Hippocampal formation (tissue), 2 donors: Measurements from ENCODE around the gene GOLPH3.
"Not testable (repeated sequence)": the region's sequence is repeated elsewhere in the genome, so short reads cannot be mapped to it uniquely, and the experiment has no call there.

Experiments used
- DNase-seq, 2 donors: peaks; one replicate each; lab custom pipeline; 2025; lab: John Stamatoyannopoulos, UW

The GOLPH3 gene

GRCh38 chr5:32135086-32135485 lies 39.0 kb downstream of the GOLPH3 start:
- no peak for DNase-seq

- no peak for DNase-seq
These were observed 41.4 kb downstream of the GOLPH3 start for GRCh38 chr5:32132757-32133156.

DNA sequence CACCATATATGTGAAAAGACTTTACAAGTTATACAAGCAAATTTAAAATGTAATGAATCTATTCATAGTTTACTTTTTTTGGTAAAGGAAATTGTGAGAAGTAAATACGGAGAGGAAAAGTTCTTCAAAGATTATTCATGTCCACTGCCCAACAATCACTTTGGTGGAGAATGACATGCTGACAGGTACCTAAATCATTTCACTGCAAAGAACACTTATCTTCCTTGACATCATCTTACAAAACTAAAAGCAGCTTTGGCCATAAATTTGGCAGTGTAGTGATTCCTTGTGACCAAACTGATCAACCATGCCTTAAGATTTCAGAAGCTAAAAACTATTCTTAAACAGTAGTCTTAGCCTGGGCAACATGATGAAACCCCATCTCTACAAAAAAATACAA lies 42.5 kb downstream of the GOLPH3 start:
- no peak for DNase-seq

- DNase-seq: no peak
These were observed 43.3 kb downstream of the GOLPH3 start for GRCh38 chr5:32130865-32131264.

GRCh38 chr5:32129074-32129598 lies 45.0 kb downstream of the GOLPH3 start:
- DNase-seq: no peak

GRCh38 chr5:32127711-32128110 lies 46.4 kb downstream of the GOLPH3 start:
- DNase-seq: no peak

- no peak for DNase-seq
These were observed 47.4 kb downstream of the GOLPH3 start for GRCh38 chr5:32126691-32127090.

GRCh38 chr5:32123889-32124676 lies 50.0 kb downstream of the GOLPH3 start:
- DNase-seq: no peak

DNA sequence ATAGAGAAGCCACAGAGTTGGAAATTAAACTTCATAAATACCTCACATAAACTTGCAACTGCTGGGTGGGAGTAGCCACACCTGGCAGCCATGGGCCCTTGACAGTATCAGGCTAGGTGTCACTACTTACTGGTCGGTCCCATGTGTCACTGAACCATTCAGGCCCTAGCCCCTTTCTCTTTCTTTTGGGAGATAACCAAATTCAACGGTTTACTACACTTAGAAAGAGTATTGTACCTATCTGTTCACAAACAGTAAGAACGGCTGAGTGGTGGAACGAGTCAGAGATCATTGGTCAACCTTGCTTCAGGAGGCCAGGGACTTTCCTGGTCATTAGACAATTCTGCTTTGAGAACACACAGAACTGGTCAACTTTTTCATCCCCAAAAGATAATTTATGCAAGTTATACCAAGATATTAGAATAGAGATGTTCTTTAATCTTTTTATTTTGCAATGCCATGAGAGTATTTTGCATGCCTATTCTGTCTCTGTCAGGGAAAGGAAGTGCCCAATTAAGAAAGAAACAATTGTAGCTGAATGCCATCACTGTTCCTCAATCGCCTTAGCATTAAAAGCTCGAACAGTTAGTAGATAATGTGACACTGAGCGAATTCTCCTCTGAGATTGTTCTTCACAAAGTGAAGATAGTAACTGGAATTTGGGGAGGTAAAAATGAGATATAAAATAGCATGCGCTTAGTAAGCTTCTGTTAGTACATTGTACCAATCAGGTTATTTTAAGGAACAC lies 50.9 kb downstream of the GOLPH3 start:
- DNase-seq: no peak

GRCh38 chr5:32118922-32119321 lies 55.2 kb downstream of the GOLPH3 start:
- DNase-seq: not testable (repeated sequence)

DNA sequence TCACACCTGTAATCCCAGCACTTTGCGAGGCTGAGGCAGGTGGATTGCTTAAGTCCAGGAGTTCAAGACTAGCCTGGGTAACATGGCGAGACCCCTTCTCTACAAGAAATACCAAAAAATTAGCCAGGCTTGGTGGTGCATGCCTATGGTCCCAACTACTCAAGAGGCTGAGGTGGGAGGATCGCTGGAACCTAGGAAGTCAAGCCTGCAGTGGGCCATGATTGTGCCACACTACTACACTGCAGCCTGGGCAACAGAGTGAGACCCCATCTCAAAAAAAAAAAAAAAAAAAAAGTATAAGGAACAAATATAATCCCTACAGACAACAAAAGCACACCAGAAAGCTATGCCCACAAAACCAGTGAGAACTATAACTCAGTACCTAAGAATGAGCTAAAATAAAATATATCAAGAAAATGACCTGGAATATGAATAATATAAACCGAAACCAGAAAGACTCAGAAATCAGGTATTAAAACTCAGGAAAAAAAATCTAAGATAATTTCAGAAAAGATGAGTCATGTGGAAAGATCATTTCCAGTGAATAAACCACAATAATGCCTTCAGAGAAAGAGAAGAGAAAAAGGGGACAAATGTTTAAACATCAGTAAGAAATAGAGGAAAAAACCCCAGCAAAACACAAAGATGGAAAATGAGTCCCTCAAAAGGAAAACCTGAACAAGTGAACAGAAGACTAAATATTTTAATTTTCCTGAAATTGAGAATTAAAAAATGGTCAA lies 57.4 kb downstream of the GOLPH3 start:
- DNase-seq: no peak

DNA sequence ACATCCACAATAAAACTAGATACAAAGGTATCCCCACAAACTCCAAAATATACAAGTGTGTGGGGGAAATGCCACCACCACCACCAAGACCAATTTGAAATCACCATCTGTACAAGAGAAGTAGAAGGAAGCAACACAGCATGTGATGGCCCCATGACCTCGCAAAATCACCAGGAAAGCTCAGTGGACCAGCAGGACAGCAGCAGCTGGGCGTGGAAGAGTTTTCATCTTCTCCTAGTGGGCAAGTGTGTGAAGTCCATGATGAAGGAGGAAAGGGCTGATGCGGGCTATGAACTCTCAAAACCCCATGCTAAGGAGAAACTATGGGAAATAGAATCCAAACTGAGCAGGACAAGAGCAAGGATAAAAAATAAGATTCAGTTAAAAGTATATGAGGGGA lies 58.1 kb downstream of the GOLPH3 start:
- no peak for DNase-seq

DNA sequence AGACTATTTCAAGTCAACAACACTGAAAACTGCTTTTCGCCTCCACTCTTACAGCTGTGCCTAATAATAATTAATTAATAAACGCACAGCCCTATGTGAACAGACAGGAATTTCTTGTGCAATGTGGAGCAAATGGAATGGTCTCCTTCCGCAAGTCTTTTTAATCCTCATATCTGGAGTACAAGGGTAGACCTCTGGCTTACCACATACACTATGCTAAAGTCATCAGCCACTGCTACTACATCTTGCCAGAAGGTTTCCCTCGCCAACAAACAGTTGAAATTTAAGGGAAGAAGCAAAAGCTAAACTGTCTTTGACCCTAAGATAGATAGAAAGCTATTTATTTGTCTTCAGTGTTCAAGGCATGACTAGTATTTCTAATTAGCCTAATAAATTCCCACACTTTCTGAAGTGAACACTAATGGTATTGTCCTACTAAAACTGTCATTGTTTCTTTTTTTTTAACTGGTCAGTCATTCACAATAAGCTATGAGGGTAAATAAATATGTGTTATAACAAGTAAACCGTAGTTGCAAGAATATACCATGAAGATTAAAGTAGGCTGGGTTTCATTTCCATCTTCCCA lies 63.9 kb downstream of the GOLPH3 start:
- peak in 1 of 2 donors; percentile 31 for DNase-seq

DNA sequence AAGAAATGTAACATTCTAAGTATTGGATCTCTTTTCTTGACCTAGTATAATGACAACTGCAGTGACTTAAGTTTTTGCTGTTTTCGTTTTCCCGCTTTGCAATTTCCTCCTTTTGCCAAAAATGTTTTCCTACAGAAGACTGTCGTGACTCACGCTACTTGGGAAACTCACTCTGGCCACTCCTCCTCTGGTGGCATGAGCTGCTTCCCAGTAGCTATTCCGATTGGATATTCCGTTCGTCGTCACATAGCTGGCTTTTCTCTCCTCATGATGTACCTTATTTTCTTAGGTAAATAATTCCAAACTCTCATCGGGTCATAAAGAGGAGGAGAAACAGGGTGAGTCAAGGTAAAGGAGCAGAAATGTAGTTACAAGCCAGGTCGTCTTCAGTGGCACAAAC lies 64.9 kb downstream of the GOLPH3 start:
- DNase-seq: no peak

- no peak for DNase-seq
These were observed 66.0 kb downstream of the GOLPH3 start for GRCh38 chr5:32108167-32108566.

DNA sequence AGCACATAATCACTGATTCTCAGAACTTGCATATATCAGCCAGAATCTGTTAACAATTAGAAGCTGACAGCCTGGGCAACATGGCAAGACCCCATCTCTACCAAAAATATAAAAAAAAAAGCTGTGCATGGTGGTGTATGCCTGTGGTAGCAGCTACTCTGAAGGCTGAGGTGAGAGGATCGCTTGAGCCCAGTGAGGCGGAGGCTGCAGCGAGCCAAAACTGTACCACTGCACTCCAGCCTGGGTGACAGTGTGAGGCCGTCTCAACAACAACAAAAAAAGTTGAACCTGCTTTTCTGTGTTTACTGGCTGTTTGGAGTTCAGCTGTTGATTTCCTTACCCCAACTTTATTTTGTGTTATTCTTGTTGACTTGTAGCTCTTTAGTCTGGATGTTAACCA lies 66.8 kb downstream of the GOLPH3 start:
- DNase-seq: no peak

DNA sequence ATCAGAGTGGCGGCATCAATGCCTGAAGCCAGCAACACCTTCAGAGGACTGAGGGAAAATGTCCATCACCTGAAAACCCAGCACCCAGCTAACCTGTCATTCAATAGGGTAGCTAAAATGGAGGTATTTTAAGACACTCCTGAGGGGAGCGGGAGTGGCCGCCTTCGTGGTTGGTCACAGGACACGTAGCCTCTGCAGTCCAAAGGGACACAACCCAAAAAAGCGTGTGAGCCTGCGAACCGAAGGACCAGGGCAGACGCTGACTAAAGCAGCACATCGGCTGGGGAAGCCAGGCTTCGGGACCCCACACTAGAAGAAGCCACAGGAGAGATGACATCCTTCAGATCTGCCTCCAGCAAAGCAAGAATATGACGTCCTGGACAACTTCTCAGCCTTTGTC lies 70.6 kb downstream of the GOLPH3 start:
- no peak for DNase-seq

DNA sequence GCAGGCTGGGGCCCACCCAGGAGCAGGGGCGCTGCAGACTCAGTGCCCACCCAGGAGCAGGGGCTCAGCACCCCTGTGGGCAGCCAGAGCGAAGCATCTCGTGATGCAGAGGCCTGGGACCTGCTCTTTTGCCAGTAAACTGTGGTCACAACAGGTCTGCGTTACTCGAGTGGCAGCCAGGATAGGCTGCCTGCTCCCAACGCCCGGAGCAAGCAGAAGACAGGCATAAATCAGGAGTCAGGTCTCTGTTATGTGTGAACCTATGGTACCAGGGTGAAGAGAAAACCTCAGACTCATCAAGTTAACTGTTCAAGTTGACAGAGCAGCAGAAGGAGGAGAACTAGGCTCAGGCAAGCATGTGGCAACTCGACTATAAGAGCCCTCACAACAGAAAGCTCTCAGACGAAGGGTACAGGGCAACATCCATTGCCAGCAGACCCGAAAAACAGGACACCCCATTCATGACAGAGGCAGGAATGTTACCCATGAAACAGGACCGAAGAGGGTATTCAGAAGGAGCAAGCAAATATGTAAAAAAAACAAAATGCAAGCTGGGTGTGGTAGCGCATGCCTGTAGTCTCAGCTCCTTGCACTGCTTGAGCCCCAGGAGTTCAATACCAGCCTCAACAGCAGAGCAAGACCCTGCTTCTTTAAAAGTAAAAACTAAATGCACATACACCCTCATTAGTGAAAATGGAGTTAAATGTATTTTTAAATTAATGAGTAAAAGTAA lies 71.7 kb downstream of the GOLPH3 start:
- DNase-seq: no peak

DNA sequence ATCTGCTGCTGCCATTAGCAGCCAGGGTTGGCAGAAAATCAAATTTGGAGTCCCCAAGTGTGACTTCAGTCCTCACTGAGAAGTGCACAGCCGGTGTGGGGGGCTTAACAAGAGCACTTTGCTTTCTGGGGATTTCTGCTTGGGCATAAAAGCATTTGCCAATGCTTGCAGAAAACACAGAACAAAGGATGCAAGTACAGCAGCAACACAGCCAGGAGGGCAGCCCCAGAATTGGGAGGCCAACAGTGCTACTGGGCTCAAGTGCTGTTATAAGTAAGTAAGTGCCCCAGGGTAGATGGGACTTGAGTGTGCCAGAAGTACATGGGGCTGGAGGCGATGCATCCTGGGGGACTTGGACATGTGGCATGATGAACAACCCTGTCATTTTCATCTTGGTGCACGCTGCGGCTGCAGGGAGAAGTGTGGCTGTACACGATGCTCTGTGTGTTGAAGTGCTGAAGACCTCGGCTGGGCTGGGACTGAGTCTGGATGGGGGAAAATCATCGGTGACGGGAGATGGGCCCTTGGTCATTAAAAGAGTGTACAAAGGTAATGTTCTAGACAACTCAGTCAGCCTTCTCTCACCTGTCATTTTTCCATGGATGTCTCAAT lies 73.3 kb downstream of the GOLPH3 start:
- peak in 1 of 2 donors; percentile 46 for DNase-seq

GRCh38 chr5:32100230-32100629 lies 73.9 kb downstream of the GOLPH3 start:
- DNase-seq: peak; percentile 46 to 72

DNA sequence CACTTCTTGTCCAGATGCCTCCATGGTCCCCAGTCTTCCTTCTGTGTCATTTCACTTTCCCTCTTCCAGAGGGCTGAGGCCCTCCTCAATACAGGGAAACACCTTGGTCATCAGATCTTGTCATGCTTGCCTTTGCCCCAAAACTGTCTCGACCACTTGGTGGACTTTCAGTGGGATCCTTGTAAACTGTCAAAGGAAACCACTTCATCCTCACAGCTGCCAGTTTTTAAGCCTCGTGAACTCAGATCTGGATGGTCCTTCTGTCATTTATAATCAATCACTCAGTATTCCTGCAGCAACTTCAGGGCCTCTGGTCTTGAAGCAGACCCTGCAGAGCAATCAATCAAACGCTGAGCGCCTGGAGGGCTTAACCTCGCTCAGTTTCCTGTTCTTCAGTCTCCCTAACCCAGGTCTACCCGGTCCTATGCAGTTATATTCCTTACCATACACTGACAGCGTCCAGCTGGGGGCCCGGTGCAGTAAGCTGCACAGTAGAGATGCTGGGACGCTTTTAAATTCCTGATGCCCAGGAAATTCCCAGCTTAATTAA lies 74.6 kb downstream of the GOLPH3 start:
- no peak for DNase-seq
